ENCODE measurements around the gene PLA2G2F.

DNA sequence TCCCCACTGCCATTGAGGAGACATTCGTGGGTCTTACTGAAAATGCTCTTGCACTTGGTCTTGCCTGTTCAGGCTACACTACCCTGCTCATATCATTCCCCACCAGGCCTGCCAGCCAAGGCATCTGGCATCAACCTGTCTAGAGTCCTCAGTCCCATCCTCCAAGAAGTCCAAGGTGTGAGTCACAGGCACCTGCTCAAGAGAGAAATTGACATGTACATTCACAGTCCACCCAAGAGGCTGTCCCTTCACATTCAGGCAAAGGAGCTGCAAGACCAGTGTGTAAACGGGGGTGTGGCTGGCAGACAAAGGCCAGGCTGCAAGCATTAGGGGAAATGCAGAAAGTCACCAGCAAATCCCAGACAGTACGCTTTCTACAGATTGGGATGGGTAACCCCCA, 60.3 kb downstream of the PLA2G2F start:
- TF ChIP-seq EP300 (IDR thresholded peaks at IDR 0.05) (no peak), POLR2A (IDR thresholded peaks at IDR 0.05) (no peak), CTCF (IDR thresholded peaks at IDR 0.05) (no peak), POLR2AphosphoS5 (IDR thresholded peaks at IDR 0.05) (peak in 1 of 4 donors; percentile 5)
